GM21515 (cell line): ENCODE results near the gene MOAP1.
"Not testable (repeated sequence)": the region's sequence is repeated elsewhere in the genome, so short reads cannot be mapped to it uniquely, and the experiment has no call there.

Experiments used
- ATAC-seq: cut with Tn5 transposase; IDR thresholded peaks from one replicate; pipeline ENCODE4 v1.9.1; 2021; ENCODE audit not compliant: unreplicated experiment

MOAP1 gene

GRCh38 chr14:93186466-93186865, 1.8 kb upstream of the MOAP1 start:
- ATAC-seq: no peak

- ATAC-seq: peak; percentile 16
Observed at GRCh38 chr14:93185349-93185720, 638 bp upstream of the MOAP1 start.

GRCh38 chr14:93183596-93184317, 940 bp downstream of the MOAP1 start:
- ATAC-seq: no peak

- no peak for ATAC-seq
Observed at GRCh38 chr14:93175492-93175891, 9.2 kb downstream of the MOAP1 start.

GRCh38 chr14:93174731-93175130, 10.0 kb downstream of the MOAP1 start:
- not testable (repeated sequence) for ATAC-seq

GRCh38 chr14:93173943-93174395, 10.7 kb downstream of the MOAP1 start:
- no peak for ATAC-seq

GRCh38 chr14:93171376-93171775, 13.3 kb downstream of the MOAP1 start:
- ATAC-seq: no peak

GRCh38 chr14:93170141-93170540, 14.6 kb downstream of the MOAP1 start:
- ATAC-seq: not testable (repeated sequence)

GRCh38 chr14:93169619-93170018, 15.1 kb downstream of the MOAP1 start:
- ATAC-seq: not testable (repeated sequence)

GRCh38 chr14:93168610-93169009, 16.1 kb downstream of the MOAP1 start:
- not testable (repeated sequence) for ATAC-seq

GRCh38 chr14:93165271-93166265, 19.1 kb downstream of the MOAP1 start:
- ATAC-seq: not testable (repeated sequence)

GRCh38 chr14:93163564-93163963, 21.1 kb downstream of the MOAP1 start:
- ATAC-seq: no peak

GRCh38 chr14:93161411-93161940, 23.2 kb downstream of the MOAP1 start:
- ATAC-seq: no peak

- no peak for ATAC-seq
Observed at GRCh38 chr14:93160353-93160801, 24.3 kb downstream of the MOAP1 start.

GRCh38 chr14:93159625-93160352, 24.9 kb downstream of the MOAP1 start:
- not testable (repeated sequence) for ATAC-seq

GRCh38 chr14:93158349-93158748, 26.3 kb downstream of the MOAP1 start:
- ATAC-seq: not testable (repeated sequence)

- ATAC-seq: no peak
Observed at GRCh38 chr14:93156693-93157369, 27.9 kb downstream of the MOAP1 start.

- no peak for ATAC-seq
Observed at GRCh38 chr14:93155667-93156066, 29.0 kb downstream of the MOAP1 start.

GRCh38 chr14:93153121-93153520, 31.6 kb downstream of the MOAP1 start:
- no peak for ATAC-seq
